Effector memory CD4-positive, alpha-beta T cell (primary cell): ENCODE measurements around the gene KIRREL3.
"Not testable (repeated sequence)": the region's sequence is repeated elsewhere in the genome, so short reads cannot be mapped to it uniquely, and the experiment has no call there.

ENCODE experiments used
- DNase-seq, 3 donors: peaks; one replicate each; pipeline ENCODE4 v3.0.0-alpha.2; 2020
- H3K27ac ChIP-seq: 2 replicates; pipeline ENCODE4 v1.7.0; 2013; ENCODE audit warnings: mild to moderate bottlenecking, low read length, moderate library complexity; ENCODE audit not compliant: insufficient read depth, poor library complexity, severe bottlenecking
- H3K27me3 ChIP-seq: replicated peaks from 2 replicates; pipeline ENCODE4 v1.7.0; 2013; ENCODE audit warnings: mild to moderate bottlenecking, low read length; ENCODE audit not compliant: insufficient read depth, control insufficient read depth, poor library complexity, severe bottlenecking
- H3K36me3 ChIP-seq: 2 replicates; pipeline ENCODE4 v1.7.0; 2013; ENCODE audit warnings: mild to moderate bottlenecking, low read length, moderate library complexity; ENCODE audit not compliant: control insufficient read depth, insufficient read depth
- H3K4me1 ChIP-seq: 2 replicates; pipeline ENCODE4 v1.7.0; 2013; ENCODE audit warnings: low read length, mild to moderate bottlenecking; ENCODE audit not compliant: control insufficient read depth, insufficient read depth, poor library complexity, severe bottlenecking
- H3K4me3 ChIP-seq: 2 replicates; pipeline ENCODE4 v1.7.0; 2013; ENCODE audit warnings: low read length, low read depth, mild to moderate bottlenecking; ENCODE audit not compliant: insufficient read depth, poor library complexity, severe bottlenecking
- H3K9me3 ChIP-seq: 2 replicates; pipeline ENCODE4 v1.7.0; 2013; ENCODE audit warnings: mild to moderate bottlenecking, low read length, moderate library complexity; ENCODE audit not compliant: control insufficient read depth

Gene KIRREL3

GRCh38 chr11:126378763-126379162 lies 621.8 kb downstream of the KIRREL3 start:
- Histone ChIP-seq H3K4me3 (no peak overlapping the region), H3K36me3 (no peaks in the 10 kb centered on the region), H3K27ac (no peak overlapping the region), H3K9me3 (no peaks in the 10 kb centered on the region), H3K27me3 (no peaks in the 10 kb centered on the region), H3K4me1 (no peaks in the 10 kb centered on the region)
- no peak for DNase-seq

DNA sequence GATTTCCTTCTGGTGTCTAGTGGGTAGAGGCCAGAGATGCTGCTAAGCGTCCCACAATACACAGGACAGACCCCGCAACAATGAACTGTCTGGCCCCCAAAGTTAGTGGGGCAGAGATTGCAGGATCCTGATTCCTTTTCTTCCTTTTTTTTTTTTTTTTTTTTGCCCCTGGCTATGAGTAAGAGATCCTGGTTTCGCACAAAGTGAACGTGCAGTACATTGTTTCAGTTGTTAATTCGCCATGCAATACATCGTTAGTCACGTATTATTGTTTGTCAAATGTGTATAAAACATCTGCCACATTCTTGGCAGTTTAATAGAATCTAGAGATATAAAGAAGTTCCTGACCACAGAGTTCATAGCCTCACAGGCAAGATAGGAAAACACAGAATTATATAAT lies 624.8 kb downstream of the KIRREL3 start:
- Histone ChIP-seq H3K27me3 (no peaks in the 10 kb centered on the region), H3K4me1 (no peaks in the 10 kb centered on the region), H3K4me3 (no peak overlapping the region), H3K27ac (no peak overlapping the region), H3K9me3 (no peaks in the 10 kb centered on the region), H3K36me3 (no peaks in the 10 kb centered on the region)
- DNase-seq, result no peak

DNA sequence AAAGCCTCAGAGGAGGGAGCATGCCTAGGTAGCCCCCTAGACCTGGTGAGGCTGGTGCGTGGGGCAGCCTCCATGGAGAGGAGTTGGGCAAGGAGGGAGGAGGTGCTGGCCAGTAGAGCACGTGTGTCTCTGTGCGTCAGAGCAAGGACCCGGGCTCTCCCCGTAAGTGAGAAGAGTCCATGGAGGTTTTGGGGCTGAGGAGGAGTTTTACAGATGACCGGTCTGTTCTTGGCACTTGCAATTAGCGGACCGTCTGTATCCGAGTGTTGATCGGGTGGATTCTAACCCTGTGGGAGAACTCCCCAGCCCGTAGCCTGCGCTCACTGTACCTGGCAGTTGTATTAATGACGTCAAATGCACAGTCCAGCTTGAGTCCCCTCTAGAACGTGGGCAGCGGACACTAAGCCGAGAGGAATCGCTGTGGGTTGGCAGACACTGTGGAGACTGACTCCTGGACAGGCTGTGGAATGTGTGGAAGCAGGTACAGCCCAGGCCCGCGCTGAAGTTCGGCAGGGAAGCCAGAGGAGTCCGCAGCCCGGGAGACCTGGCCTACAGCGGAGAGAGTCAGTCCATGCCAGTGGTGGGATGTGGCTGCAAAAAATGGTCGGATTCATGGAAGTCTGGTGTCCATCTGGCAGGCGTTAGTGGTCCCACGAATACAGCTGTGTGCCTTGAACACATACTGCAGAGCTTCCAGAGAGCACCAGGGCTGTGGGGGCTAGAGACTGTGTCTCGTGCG lies 625.8 kb downstream of the KIRREL3 start:
- H3K36me3 ChIP-seq, H3K9me3 ChIP-seq, H3K27me3 ChIP-seq, H3K27ac ChIP-seq, DNase-seq, H3K4me1 ChIP-seq, H3K4me3 ChIP-seq: not testable (repeated sequence)

GRCh38 chr11:126373389-126374066 lies 627.0 kb downstream of the KIRREL3 start:
- not testable (repeated sequence) for H3K4me1 ChIP-seq, H3K27me3 ChIP-seq, H3K9me3 ChIP-seq, DNase-seq, H3K4me3 ChIP-seq, H3K27ac ChIP-seq, H3K36me3 ChIP-seq
